ENCODE measurements around the gene KCNJ15.

DNA sequence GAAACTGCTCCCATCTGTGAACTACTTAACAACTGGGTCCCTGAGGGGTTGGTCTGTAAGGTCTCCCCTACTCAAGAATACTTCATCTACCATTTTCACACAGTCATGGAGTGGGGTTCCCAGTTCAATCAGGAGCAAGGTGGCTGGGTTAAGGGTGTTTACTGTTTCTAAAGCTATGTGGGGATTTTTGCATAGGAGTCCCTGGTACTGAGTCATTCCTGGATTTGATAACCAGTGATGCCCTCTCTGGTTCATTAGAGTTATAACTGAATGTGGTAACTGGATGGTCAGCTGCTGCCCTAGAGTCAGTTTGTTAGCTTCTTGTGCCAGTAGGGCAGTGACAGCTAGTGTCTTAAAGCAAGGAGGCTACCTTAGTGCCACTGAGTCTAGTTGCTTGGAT is 29.4 kb upstream of the KCNJ15 start:
- TF ChIP-seq, protein P1, sequence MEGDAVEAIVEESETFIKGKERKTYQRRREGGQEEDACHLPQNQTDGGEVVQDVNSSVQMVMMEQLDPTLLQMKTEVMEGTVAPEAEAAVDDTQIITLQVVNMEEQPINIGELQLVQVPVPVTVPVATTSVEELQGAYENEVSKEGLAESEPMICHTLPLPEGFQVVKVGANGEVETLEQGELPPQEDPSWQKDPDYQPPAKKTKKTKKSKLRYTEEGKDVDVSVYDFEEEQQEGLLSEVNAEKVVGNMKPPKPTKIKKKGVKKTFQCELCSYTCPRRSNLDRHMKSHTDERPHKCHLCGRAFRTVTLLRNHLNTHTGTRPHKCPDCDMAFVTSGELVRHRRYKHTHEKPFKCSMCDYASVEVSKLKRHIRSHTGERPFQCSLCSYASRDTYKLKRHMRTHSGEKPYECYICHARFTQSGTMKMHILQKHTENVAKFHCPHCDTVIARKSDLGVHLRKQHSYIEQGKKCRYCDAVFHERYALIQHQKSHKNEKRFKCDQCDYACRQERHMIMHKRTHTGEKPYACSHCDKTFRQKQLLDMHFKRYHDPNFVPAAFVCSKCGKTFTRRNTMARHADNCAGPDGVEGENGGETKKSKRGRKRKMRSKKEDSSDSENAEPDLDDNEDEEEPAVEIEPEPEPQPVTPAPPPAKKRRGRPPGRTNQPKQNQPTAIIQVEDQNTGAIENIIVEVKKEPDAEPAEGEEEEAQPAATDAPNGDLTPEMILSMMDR (IDR thresholded peaks at IDR 0.05), result no peak
- TF ChIP-seq POLR2A (IDR thresholded peaks at IDR 0.05), result no peak

Measured in body of pancreas (tissue), 4 donors.